ENCODE results near the gene MSRB1. TPM values are rescaled to one million over a fixed set of nuclear protein-coding genes. Genes with fewer than 3 reads are reported as not detected.

The MSRB1 gene
- total and polyA plus RNA-seq, 2 of the 13 experiments (the other 11 are each of a cell fraction or from before 2014, with no cell fraction given), result 32.1 to 75.4 TPM

DNA sequence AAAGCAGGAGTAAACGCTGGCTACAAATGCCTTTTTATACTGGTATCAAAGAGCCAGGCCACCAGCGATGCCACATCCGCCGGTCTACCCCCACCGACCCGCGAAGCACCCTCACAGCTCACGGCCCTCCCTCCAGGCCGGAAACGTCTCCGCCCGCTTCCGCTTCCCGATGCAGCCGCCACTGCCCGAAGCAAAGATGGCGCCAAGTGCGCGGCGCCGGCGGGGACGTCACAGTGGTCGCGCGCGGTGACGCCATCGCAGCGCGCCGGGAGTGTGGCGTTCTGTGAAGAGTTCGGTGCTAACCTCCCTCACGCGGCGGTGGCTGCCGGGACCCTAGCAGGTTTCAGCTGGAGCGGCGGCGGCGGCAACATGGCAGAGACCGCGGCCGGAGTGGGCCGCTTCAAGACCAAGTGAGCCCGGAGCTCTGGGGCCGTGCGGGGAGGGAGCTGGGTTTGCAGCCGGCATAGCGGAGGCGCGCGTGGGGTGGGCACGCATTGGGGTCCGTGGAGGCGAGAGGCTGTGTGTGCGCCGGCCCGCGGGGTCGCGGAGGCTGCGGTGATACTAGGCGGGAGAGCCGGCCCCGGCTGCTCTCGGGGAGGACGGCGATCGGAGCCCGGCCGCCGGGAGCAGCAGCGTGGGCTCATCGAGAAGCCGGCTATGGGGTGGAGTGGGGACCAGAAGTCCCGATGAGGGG, 28.9 kb upstream of the MSRB1 start, which contains the start of gene TBL3:
Gene TBL3 (plus strand): TSS at position 258 of the 694 bp plus-strand sequence. CDS start 112 bp downstream, at position 370.
- no peaks in the 10 kb centered on the region for H3K27me3 ChIP-seq (ENCODE audit: control insufficient read depth in 1 of 2, insufficient read depth in 2 of 2, low read length in 2 of 2)
- no peaks in the 10 kb centered on the region for H3K9me3 ChIP-seq (ENCODE audit: low read length)
- peaks cover 18 to 26% of the 10 kb centered on the region in 2 experiments; a peak in 3 of 5 replicates for H3K36me3 ChIP-seq (replicated peaks in 1 of 2; ENCODE audit: control insufficient read depth in 1 of 2, insufficient read depth in 2 of 2, low read length in 2 of 2)
- peak within 1 kb of the TSS; percentile 86 for H3K9ac ChIP-seq (ENCODE audit: insufficient read depth, low read depth, low read length)
- POLR2A ChIA-PET, result interaction anchor here (1.0 to 2.8 kb wide), 13 partner anchors 8 to 189 kb away, joined by 3 to 26 read pairs (median 4); partner anchors contain the start of genes GFER, MSRB1, NDUFB10 and NUBP2
- H3K4me1 ChIP-seq (ENCODE audit: insufficient read depth, low read length), result peaks cover 21% of the 10 kb centered on the region
- whole genome bisulfite sequencing (ENCODE audit: low lambda C conversion rate), result 0% methylated on average over 4 of the region's 78 CpGs
- no peaks in the 10 kb centered on the region for H4K20me1 ChIP-seq (ENCODE audit: insufficient read depth, low read length)
- H3K27ac ChIP-seq (ENCODE audit: extremely low read length, insufficient read depth, low read length), result peak within 1 kb of the TSS; percentile 75
- H3K4me2 ChIP-seq (ENCODE audit: low read depth, low read length), result peak within 1 kb of the TSS; percentile 99
- no TSS peak for BruUV-seq (replicated peaks)
- H3K79me2 ChIP-seq (ENCODE audit: insufficient read depth, low read length), result peaks cover 14% of the 10 kb centered on the region
- DNase-seq (ENCODE audit: low spot score) (peak; percentile 87), ATAC-seq (peak; percentile 89), FAIRE-seq (peak; percentile 62)
- intact Hi-C loops (cut with micrococcal nuclease; ENCODE audit: unreplicated experiment), result no loop called here
- CTCF ChIA-PET (ENCODE audit: low intra/inter-chr PET ratio, low total read pairs), result no interaction called here
- in situ Hi-C loops (cut with HindIII; ENCODE audit: extremely low pct_ligation_motif_present, low pct_unique_long_range_greater_than_20kb), result no loop called here
- no peak within 1 kb of the TSS for H2AFZ ChIP-seq (ENCODE audit: low read length)
- H3K4me3 ChIP-seq (replicated peaks in 1 of 3; ENCODE audit: insufficient read depth in 1 of 3, low read depth in 2 of 3, low read length in 3 of 3), result peak within 1 kb of the TSS; percentile 74 to 99 (median 84)
- peak; percentile 69; the same call in 1 of the 2 replicates for TF ChIP-seq TOPORS (CRISPR knock-in tag; IDR thresholded peaks at IDR 0.05)
- no peak for TF ChIP-seq MYNN (CRISPR knock-in tag; IDR thresholded peaks at IDR 0.05; ENCODE audit: low read depth)
- peak; percentile 67 for TF ChIP-seq CHD2 (IDR thresholded peaks at IDR 0.05; ENCODE audit: low read depth, low read length)
- no peak for TF ChIP-seq GTF2F1 (IDR thresholded peaks at IDR 0.05; ENCODE audit: low read length)
- peak; percentile 84 to 92 for TF ChIP-seq POLR2A (IDR thresholded peaks at IDR 0.05; ENCODE audit: insufficient read depth in 1 of 2, low read depth in 2 of 2, low read length in 2 of 2)
- 0 out of 2 replicates have a peak, but pooled peaks have one; percentile 25 for TF ChIP-seq MED13 (CRISPR knock-in tag; IDR thresholded peaks at IDR 0.05)
- TF ChIP-seq, protein P1, sequence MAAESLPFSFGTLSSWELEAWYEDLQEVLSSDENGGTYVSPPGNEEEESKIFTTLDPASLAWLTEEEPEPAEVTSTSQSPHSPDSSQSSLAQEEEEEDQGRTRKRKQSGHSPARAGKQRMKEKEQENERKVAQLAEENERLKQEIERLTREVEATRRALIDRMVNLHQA (CRISPR knock-in tag; IDR thresholded peaks at IDR 0.05), result no peak
- peak; percentile 50; the same call in 1 of the 2 replicates for TF ChIP-seq ZNF737 (CRISPR knock-in tag; IDR thresholded peaks at IDR 0.05; ENCODE audit: borderline replicate concordance)
- peak; percentile 100 for TF ChIP-seq YY1 (IDR thresholded peaks at IDR 0.05; ENCODE audit: insufficient read depth, insufficient replicate concordance, low read depth, low read length)
- TF ChIP-seq, protein P2, sequence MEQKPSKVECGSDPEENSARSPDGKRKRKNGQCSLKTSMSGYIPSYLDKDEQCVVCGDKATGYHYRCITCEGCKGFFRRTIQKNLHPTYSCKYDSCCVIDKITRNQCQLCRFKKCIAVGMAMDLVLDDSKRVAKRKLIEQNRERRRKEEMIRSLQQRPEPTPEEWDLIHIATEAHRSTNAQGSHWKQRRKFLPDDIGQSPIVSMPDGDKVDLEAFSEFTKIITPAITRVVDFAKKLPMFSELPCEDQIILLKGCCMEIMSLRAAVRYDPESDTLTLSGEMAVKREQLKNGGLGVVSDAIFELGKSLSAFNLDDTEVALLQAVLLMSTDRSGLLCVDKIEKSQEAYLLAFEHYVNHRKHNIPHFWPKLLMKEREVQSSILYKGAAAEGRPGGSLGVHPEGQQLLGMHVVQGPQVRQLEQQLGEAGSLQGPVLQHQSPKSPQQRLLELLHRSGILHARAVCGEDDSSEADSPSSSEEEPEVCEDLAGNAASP (CRISPR knock-in tag; IDR thresholded peaks at IDR 0.05; ENCODE audit: borderline replicate concordance), result peak; percentile 80; the same call in 1 of the 2 replicates
- no peak for TF ChIP-seq ZNF644 (CRISPR knock-in tag; IDR thresholded peaks at IDR 0.05; ENCODE audit: low read depth)
- peak; percentile 92 for TF ChIP-seq ZMYM4 (CRISPR knock-in tag; IDR thresholded peaks at IDR 0.05)
- TF ChIP-seq U2AF1 (optimal IDR thresholded peaks at IDR 0.05; ENCODE audit: low read depth, low read length), result no peak
- TF ChIP-seq, protein P3, sequence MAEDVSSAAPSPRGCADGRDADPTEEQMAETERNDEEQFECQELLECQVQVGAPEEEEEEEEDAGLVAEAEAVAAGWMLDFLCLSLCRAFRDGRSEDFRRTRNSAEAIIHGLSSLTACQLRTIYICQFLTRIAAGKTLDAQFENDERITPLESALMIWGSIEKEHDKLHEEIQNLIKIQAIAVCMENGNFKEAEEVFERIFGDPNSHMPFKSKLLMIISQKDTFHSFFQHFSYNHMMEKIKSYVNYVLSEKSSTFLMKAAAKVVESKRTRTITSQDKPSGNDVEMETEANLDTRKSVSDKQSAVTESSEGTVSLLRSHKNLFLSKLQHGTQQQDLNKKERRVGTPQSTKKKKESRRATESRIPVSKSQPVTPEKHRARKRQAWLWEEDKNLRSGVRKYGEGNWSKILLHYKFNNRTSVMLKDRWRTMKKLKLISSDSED (CRISPR knock-in tag; IDR thresholded peaks at IDR 0.05), result no peak
- TF ChIP-seq ZNF878 (CRISPR knock-in tag; IDR thresholded peaks at IDR 0.05), result no peak
- TF ChIP-seq, protein P4, sequence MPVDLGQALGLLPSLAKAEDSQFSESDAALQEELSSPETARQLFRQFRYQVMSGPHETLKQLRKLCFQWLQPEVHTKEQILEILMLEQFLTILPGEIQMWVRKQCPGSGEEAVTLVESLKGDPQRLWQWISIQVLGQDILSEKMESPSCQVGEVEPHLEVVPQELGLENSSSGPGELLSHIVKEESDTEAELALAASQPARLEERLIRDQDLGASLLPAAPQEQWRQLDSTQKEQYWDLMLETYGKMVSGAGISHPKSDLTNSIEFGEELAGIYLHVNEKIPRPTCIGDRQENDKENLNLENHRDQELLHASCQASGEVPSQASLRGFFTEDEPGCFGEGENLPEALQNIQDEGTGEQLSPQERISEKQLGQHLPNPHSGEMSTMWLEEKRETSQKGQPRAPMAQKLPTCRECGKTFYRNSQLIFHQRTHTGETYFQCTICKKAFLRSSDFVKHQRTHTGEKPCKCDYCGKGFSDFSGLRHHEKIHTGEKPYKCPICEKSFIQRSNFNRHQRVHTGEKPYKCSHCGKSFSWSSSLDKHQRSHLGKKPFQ (CRISPR knock-in tag; IDR thresholded peaks at IDR 0.05; ENCODE audit: insufficient replicate concordance), result no peak
- no peak; the same call in 1 of the 2 replicates for TF ChIP-seq ARID2 (CRISPR knock-in tag; IDR thresholded peaks at IDR 0.05; ENCODE audit: borderline replicate concordance)
- TF ChIP-seq, protein P5, sequence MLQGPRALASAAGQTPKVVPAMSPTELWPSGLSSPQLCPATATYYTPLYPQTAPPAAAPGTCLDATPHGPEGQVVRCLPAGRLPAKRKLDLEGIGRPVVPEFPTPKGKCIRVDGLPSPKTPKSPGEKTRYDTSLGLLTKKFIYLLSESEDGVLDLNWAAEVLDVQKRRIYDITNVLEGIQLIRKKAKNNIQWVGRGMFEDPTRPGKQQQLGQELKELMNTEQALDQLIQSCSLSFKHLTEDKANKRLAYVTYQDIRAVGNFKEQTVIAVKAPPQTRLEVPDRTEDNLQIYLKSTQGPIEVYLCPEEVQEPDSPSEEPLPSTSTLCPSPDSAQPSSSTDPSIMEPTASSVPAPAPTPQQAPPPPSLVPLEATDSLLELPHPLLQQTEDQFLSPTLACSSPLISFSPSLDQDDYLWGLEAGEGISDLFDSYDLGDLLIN (CRISPR knock-in tag; IDR thresholded peaks at IDR 0.05; ENCODE audit: borderline replicate concordance), result 0 out of 2 replicates have a peak, but pooled peaks have one; percentile 84
- TF ChIP-seq PRMT3 (CRISPR knock-in tag; IDR thresholded peaks at IDR 0.05; ENCODE audit: borderline replicate concordance, low read depth), result no peak

All from HepG2 (cell line).